ENCODE results near the gene KRT25. TPM values are rescaled to one million over a fixed set of nuclear protein-coding genes. Genes with fewer than 3 reads are reported as not detected.

KRT25 gene
- total and polyA plus RNA-seq, 3 donors from 2014 or later: 1.2 to 1.6 (median 1.3) TPM

DNA sequence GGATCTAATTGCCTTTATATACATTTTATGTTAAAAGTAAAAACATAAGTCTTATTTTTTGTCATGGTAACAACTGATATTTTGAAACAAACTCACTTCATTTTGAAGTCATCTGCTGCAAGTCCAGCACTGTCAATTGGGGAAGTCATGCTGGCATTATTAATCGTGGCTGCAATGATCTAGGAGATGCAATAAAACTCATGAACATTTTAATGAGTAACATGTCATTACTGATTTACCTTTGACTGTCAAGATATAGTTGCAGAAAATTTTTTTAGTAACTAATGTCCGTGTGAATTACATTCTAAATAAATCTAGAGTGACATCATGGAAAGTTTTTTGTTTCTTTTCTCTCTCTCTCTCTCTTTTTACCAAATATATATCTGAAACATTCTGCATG is 34.2 kb downstream of the KRT25 start:
- Histone ChIP-seq H3K9me3 (no peaks in the 10 kb centered on the region), H3K27me3 (no peaks in the 10 kb centered on the region), H3K4me3 (no peak overlapping the region), H3K27ac (no peak overlapping the region), H3K36me3 (ENCODE audit: low read depth, missing control alignments) (no peaks in the 10 kb centered on the region), H3K4me1 (no peaks in the 10 kb centered on the region)
- no peak for TF ChIP-seq POLR2A (IDR thresholded peaks at IDR 0.05)
- TF ChIP-seq, protein P1, sequence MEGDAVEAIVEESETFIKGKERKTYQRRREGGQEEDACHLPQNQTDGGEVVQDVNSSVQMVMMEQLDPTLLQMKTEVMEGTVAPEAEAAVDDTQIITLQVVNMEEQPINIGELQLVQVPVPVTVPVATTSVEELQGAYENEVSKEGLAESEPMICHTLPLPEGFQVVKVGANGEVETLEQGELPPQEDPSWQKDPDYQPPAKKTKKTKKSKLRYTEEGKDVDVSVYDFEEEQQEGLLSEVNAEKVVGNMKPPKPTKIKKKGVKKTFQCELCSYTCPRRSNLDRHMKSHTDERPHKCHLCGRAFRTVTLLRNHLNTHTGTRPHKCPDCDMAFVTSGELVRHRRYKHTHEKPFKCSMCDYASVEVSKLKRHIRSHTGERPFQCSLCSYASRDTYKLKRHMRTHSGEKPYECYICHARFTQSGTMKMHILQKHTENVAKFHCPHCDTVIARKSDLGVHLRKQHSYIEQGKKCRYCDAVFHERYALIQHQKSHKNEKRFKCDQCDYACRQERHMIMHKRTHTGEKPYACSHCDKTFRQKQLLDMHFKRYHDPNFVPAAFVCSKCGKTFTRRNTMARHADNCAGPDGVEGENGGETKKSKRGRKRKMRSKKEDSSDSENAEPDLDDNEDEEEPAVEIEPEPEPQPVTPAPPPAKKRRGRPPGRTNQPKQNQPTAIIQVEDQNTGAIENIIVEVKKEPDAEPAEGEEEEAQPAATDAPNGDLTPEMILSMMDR (IDR thresholded peaks at IDR 0.05): no peak
- DNase-seq: no peak
- intact Hi-C loops (cut with DNase I; ENCODE audit: low total_unique reads): no loop called here
- WGBS, 2 donors: 61 to 78% methylated on average over 2 of the region's 2 CpGs

DNA sequence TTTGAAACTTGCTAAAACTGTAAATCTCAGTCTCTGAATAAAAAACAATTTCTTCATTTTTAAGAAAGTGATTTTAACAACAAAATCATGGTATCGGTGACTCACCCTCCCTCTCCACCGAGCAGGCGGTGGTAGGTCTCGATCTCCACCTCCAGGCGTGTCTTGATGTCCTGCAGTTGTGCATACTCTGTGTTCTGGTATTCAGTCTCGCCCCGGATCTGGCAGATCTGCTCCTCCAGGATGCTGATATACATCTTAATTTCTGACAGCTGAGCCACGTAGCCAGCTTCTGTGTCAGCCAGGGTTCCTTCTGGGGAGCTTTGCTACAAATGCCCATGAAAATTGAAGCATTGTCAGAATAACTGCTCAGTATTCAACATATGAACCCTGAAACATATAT is 36.2 kb downstream of the KRT25 start:
- no peak for DNase-seq
- H3K9me3 ChIP-seq: no peaks in the 10 kb centered on the region
- WGBS, 2 donors: 82 to 84% methylated on average over 8 of the region's 8 CpGs
- no peak overlapping the region for H3K4me3 ChIP-seq
- no peaks in the 10 kb centered on the region for H3K36me3 ChIP-seq (ENCODE audit: low read depth, missing control alignments)
- no peak overlapping the region for H3K27ac ChIP-seq
- no peaks in the 10 kb centered on the region for H3K4me1 ChIP-seq
- H3K27me3 ChIP-seq: no peaks in the 10 kb centered on the region
- TF ChIP-seq, protein P1 (IDR thresholded peaks at IDR 0.05): no peak
- no peak for TF ChIP-seq POLR2A (IDR thresholded peaks at IDR 0.05)
- intact Hi-C loops (cut with DNase I; ENCODE audit: low total_unique reads): no loop called here

DNA sequence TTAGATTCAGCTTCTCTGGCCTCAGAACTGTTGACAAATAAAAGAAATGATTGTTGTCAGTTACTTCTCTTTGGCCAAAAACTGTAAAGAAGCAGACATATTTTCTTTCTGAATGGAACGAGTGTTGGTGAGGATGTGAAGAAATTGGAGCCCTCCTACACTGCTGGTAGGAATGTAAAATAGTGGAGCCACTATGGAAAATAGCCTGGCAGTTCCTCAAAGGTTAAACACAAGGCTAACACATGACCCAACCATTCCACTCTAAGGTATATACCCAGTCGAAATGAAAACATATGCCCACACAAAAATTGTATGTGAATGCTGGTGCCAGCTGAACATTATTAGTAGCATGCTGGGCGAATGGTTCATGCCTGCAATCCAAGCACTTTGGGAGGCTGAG is 37.4 kb downstream of the KRT25 start:
- Histone ChIP-seq H3K4me1 (no peaks in the 10 kb centered on the region), H3K36me3 (ENCODE audit: low read depth, missing control alignments) (no peaks in the 10 kb centered on the region), H3K27me3 (no peaks in the 10 kb centered on the region), H3K4me3 (no peak overlapping the region), H3K9me3 (no peaks in the 10 kb centered on the region), H3K27ac (no peak overlapping the region)
- WGBS, 2 donors: 76 to 77% methylated on average over 3 of the region's 3 CpGs
- intact Hi-C loops (cut with DNase I; ENCODE audit: low total_unique reads): no loop called here
- TF ChIP-seq POLR2A (IDR thresholded peaks at IDR 0.05): no peak
- TF ChIP-seq, protein P1 (IDR thresholded peaks at IDR 0.05): no peak
- no peak for DNase-seq

DNA sequence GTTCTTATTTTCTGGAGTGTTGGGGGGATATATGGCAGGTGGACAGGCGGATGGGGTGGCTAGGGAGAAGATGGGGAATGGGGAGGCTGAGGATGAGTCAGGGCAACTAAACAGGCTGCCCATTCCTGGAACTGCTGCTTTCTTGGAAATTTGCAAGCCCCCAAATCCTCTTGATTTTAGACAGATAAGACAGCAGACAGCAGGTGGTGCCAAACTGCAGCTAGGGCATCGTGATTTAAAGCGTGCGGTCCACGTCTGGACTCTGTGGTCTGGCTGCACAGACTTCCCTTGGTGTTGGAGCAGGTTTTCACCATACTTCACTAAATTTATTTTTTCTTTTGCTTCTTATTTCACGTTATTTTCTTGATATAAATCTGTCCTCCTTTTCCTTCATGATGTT is 40.7 kb downstream of the KRT25 start:
- no peak for TF ChIP-seq POLR2A (IDR thresholded peaks at IDR 0.05)
- TF ChIP-seq, protein P1 (IDR thresholded peaks at IDR 0.05): no peak
- no peaks in the 10 kb centered on the region for H3K4me1 ChIP-seq
- 72 to 80% methylated on average over 6 of the region's 6 CpGs for WGBS, 2 donors
- H3K36me3 ChIP-seq (ENCODE audit: low read depth, missing control alignments): no peaks in the 10 kb centered on the region
- no peak for DNase-seq
- intact Hi-C loops (cut with DNase I; ENCODE audit: low total_unique reads): no loop called here
- no peak overlapping the region for H3K4me3 ChIP-seq
- H3K27me3 ChIP-seq: no peaks in the 10 kb centered on the region
- H3K27ac ChIP-seq: no peak overlapping the region
- H3K9me3 ChIP-seq: no peaks in the 10 kb centered on the region

DNA sequence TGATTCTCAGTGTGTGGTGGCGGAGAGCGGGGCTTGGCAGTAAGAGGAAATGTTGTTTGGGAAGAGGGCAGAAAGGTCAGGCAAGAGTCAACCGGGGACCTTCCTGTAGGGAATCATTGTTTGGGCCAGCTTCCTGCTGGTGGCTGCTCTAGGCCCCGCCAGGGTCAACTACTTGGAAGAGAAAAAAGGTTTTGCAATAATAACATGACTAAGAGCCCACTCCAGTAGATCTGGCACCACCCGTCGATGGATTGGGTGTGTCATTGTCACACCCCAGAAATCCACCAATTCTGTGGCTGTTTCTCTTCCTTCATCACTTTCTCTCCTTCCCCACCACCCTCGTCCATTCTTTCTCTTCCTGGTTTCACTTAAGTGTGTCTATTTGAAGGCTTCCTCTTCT is 47.4 kb downstream of the KRT25 start:
- no peak overlapping the region for H3K27ac ChIP-seq
- no peaks in the 10 kb centered on the region for H3K27me3 ChIP-seq
- H3K9me3 ChIP-seq: no peaks in the 10 kb centered on the region
- DNase-seq: no peak
- H3K4me3 ChIP-seq: no peak overlapping the region
- no peaks in the 10 kb centered on the region for H3K4me1 ChIP-seq
- H3K36me3 ChIP-seq (ENCODE audit: low read depth, missing control alignments): no peaks in the 10 kb centered on the region
- intact Hi-C loops (cut with DNase I; ENCODE audit: low total_unique reads): no loop called here
- TF ChIP-seq POLR2A (IDR thresholded peaks at IDR 0.05): no peak
- TF ChIP-seq, protein P1 (IDR thresholded peaks at IDR 0.05): no peak
- WGBS, 2 donors: 80 to 84% methylated on average over 7 of the region's 7 CpGs
